22Rv1 (cell line): Measurements from ENCODE around the gene ZNF318.
"Not testable (repeated sequence)": the region's sequence is repeated elsewhere in the genome, so short reads cannot be mapped to it uniquely, and the experiment has no call there.

Experiments
- H3K27ac ChIP-seq: fragments of 450-650 bp; 2 replicates; pipeline ENCODE4 v1.5.1; 2017
- CTCF ChIP-seq: fragments of 450-650 bp; IDR thresholded peaks from 2 replicates; pipeline ENCODE4 v1.5.1; 2017; ENCODE audit warnings: mild to moderate bottlenecking
- ZFX ChIP-seq: fragments of 450-650 bp; IDR thresholded peaks from 2 replicates; pipeline ENCODE4 v1.6.1; 2017; ENCODE audit warnings: antibody characterized with exemption, borderline replicate concordance

ZNF318 gene

GRCh38 chr6:43367245-43367984, 2.0 kb downstream of the ZNF318 start:
- no peak for TF ChIP-seq CTCF
- no peak for TF ChIP-seq ZFX
- no peak overlapping the region for H3K27ac ChIP-seq

DNA sequence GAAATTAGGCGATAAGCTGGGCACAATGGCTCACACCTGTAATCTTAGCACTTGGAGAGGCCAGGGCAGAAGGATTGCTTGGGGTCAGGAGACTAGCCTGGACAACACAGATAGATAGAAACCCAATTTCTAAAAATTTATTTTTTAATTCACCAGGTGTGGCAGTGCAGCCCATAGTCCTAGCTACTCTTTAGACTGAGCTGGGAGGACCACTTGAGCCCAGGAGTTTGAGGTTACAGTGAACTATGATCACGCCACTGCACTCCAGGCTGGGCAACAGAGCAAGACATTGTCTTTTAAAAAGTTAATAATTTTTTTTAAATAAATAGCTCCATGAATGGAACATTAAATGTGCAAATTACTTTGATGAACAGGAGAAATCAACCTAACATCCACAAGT, 8.2 kb downstream of the ZNF318 start:
- no peak for TF ChIP-seq ZFX
- TF ChIP-seq CTCF = no peak
- H3K27ac ChIP-seq = no peak overlapping the region

GRCh38 chr6:43359831-43360230, 9.6 kb downstream of the ZNF318 start:
- no peak overlapping the region for H3K27ac ChIP-seq
- TF ChIP-seq CTCF (no peak), ZFX (no peak)

GRCh38 chr6:43359381-43359780, 10.1 kb downstream of the ZNF318 start:
- TF ChIP-seq CTCF = no peak
- TF ChIP-seq ZFX = no peak
- H3K27ac ChIP-seq = no peak overlapping the region

DNA sequence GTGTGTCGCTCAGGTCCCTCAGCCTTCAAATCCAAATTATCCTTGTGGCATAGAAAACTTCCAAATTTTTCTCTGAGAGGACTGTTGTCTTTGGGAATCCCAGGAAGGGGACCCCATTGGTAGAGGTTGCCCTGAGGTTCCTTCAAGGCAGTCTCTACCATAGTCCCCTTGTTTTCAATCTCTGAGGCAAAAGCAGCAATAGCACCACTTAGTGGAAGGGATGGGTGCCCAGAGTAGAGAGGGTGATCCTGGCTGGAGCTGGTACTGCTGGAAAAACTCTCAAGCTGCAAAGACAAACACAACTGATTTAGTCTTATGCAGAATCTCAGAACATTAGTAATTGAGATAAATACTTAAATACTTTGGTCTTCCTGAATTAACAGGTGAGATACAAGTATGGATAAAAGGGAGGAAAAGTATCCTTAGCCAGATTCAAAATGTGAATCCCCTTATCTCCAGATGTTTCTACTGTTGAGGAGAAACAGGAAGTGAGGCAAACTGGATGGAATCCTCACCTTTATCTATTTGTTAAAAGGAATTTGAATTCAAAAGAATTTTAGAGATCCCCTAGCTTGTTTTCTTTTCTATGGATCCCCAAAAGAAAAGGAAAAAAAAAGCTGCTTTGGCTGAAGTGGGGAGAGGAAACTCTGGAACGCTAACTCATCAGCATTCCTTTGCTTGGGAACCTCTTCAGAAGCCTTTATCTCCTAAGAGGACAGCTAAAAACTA, 13.4 kb downstream of the ZNF318 start:
- no peak for TF ChIP-seq CTCF
- no peak for TF ChIP-seq ZFX
- H3K27ac ChIP-seq = no peak overlapping the region

GRCh38 chr6:43351951-43352350, 17.5 kb downstream of the ZNF318 start:
- not testable (repeated sequence) for H3K27ac ChIP-seq

GRCh38 chr6:43347444-43347843, 22.0 kb downstream of the ZNF318 start:
- TF ChIP-seq CTCF (no peak), ZFX (no peak)
- no peak overlapping the region for H3K27ac ChIP-seq

DNA sequence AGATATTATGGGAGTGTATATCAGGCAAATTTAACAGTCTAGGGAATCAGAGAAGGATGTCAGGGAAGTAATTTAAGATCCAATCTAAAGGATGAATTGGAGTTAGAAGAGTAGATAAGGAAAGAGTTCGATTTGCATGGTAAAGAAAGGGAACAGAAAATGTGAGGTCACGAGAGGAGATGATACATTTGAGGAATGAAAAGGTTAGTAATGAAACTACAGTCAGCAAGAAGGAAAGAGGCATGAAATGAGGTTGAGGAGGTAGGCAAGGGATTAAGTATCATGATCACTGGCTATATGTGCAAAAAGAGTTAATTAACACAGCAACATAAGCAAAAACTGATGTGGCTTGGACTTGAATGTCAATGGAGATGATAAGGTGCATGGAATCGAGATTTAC, 22.4 kb downstream of the ZNF318 start:
- H3K27ac ChIP-seq = no peak overlapping the region
- TF ChIP-seq ZFX = no peak
- no peak for TF ChIP-seq CTCF

- not testable (repeated sequence) for H3K27ac ChIP-seq
These were observed 23.2 kb downstream of the ZNF318 start for GRCh38 chr6:43346243-43346642.
